Fibroblast of peridontal ligament (primary cell): ENCODE measurements around the gene IFIT1.
A peak's percentile ranks its signal among the peaks of the same experiment; 100 is the strongest.

Experiments used
- DNase-seq: peaks from one replicate; pipeline ENCODE4 v3.0.0-alpha.2; 2010; ENCODE audit errors: extremely low read depth

The IFIT1 gene, protein sequence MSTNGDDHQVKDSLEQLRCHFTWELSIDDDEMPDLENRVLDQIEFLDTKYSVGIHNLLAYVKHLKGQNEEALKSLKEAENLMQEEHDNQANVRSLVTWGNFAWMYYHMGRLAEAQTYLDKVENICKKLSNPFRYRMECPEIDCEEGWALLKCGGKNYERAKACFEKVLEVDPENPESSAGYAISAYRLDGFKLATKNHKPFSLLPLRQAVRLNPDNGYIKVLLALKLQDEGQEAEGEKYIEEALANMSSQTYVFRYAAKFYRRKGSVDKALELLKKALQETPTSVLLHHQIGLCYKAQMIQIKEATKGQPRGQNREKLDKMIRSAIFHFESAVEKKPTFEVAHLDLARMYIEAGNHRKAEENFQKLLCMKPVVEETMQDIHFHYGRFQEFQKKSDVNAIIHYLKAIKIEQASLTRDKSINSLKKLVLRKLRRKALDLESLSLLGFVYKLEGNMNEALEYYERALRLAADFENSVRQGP

DNA sequence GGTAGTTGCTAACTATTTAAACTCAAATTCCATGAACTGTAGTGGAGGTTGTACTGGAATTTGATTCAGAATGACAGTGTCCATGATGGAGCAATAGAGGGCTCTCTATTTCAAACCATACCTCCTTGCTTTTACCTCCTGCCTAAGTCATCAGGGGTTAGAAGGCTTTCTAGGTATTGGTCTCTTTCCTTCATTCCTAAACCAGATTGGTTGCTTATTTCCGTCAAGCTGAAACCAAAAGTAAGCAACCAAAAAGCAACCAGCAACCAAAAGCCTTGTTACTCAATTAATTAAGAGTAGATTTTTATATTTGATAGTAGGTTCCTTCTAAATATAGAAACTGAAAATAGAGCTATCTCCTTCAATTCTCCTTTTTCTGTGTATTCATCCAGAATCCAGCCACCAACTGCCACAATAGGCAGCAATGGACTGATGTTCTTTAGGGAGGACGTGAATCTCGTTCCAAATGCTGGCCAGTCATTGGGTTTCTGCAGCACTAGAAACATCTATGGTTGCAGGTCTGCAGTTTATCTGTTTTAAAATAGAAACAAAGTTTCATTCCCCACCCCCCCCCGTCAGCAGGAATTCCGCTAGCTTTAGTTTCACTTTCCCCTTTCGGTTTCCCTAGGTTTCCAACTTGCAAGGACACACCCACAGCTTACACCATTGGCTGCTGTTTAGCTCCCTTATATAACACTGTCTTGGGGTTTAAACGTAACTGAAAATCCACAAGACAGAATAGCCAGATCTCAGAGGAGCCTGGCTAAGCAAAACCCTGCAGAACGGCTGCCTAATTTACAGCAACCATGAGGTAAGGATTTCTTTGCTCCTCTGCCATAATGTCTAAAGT is at the start of gene IFIT1:
TSS of gene IFIT1 (plus strand) at position 717 of the 850 bp plus-strand sequence. CDS start at position 807, 90 bp downstream.
- peak; percentile 97 for DNase-seq

- no peak for DNase-seq
These were observed 49.2 kb upstream of the IFIT1 start for GRCh38 chr10:89343089-89343767.

DNA sequence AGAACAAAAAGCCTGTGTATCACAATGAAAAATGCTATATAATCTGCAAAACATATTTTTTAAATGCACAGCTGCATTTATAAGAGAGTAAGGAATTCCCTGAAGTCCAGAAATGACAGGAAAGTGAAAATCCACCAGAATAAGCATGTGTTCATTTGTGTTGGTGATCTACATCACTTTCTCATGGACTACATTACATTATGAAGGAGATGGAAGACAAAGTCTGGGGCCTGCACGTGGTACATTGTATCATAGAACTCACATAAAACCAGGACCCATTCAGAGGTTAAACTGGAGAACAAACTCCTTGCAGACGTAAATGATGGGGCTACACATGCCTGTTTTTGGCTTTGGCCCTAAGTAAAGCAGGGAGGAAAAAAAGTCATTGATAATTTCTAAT is 48.3 kb upstream of the IFIT1 start:
- DNase-seq = no peak

DNA sequence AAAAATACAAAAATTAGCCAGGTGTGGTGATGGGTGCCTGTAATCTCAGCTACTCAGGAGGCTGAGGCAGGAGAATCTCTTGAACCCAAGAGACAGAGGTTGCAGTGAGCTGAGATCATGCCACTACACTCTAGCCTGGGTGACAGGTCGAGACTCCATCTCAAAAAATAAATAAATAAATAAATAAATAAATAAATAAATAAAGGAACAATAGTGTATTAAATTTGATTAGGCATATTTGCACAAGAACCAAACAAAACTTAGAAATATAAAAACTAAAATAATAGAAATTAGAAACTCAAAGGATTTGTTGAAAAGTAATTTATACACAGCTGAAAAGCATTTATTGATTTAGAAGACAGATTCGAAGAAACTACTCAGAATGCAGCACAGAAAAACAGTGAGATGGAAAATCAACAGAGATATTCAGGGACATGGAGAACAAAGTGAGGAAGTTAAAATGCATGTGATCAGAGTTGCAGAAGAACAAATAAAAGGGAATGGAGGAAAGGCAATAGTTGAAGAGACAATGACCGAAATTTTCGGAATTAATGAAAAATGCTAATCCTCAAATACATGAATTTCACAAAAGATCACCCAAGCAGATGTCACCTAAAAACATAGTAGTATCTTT is 46.9 kb upstream of the IFIT1 start:
- no peak for DNase-seq

- peak; percentile 70 for DNase-seq
These were observed 45.8 kb upstream of the IFIT1 start for GRCh38 chr10:89346405-89347254.

- DNase-seq = no peak
These were observed 44.5 kb upstream of the IFIT1 start for GRCh38 chr10:89347701-89348457.

GRCh38 chr10:89348481-89348880 is 43.9 kb upstream of the IFIT1 start:
- no peak for DNase-seq

GRCh38 chr10:89348975-89349374 is 43.4 kb upstream of the IFIT1 start:
- DNase-seq = no peak

DNA sequence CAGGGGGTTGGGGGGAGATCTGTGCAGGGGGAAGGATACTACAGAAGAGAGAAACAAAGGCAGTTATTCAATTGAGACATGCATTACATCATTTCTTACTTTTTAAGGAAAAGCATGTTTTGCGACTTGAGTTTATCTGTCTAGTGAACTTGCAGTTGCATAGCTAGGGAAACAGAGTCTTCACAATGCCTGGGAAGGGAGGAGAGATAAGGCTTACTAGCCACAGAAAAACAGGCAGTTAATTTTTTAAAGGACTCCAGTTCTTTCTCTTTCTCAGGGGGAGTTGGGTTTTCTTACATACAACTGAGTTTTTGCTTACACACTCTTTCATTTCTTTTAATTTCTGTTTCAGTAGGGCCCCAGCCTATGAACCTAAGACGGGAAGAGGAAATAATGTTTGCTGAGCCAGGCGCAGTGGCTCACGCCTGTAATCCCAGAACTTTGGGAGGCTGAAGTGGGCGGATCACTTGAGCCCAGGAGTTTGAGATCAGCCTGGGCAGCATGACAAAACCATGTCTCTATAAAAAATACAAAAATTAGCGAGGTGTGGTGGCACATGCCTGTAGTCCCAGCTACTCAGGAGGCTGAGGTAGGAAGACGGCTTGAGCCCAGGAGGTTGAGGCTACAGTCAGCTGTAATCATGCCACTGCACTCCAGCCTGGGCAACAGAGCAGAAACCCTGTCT is 41.6 kb upstream of the IFIT1 start:
- peak; percentile 59 for DNase-seq

DNA sequence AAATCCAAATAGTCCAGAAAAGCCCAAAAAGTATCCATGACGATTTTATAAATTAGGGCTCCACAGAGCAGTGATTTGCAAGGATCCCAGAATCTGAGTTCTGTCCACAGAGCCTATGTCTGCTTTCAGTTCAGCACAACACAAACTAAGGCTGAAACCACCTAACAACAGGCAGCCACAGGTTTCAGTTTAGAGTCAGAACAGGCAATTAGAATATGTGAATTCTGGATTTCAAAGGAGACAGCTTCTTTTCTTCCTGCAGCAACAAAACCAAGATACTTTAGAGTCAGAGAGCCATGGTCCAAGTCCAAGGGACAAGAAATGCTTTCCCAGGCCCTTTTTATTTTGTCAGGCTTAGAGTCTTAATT is 41.0 kb upstream of the IFIT1 start:
- peak; percentile 63 for DNase-seq

- DNase-seq = peak; percentile 99
These were observed 40.4 kb upstream of the IFIT1 start for GRCh38 chr10:89351780-89352597.

GRCh38 chr10:89352802-89353201 is 39.6 kb upstream of the IFIT1 start:
- peak; percentile 27 for DNase-seq

GRCh38 chr10:89355394-89355931 is 37.0 kb upstream of the IFIT1 start:
- DNase-seq = peak; percentile 71

DNA sequence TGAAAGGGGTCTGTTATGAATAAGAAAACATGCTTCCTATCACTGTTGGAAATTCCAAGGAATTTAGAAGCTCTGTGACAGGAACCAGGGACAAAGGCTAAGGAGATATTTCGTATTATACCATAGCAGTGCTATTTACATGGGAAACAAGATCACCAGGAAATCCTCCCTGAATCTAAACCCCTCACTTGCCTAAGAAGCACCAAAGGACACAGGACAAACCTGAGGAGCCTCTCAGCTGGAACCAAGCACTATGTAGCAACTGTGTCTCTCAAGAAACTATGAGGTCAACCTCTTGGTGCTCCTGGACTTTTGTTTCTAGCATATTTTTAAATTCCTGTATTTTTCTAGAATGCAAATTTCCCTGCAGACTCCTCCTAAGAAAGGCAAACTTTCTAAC is 35.3 kb upstream of the IFIT1 start:
- no peak for DNase-seq

DNA sequence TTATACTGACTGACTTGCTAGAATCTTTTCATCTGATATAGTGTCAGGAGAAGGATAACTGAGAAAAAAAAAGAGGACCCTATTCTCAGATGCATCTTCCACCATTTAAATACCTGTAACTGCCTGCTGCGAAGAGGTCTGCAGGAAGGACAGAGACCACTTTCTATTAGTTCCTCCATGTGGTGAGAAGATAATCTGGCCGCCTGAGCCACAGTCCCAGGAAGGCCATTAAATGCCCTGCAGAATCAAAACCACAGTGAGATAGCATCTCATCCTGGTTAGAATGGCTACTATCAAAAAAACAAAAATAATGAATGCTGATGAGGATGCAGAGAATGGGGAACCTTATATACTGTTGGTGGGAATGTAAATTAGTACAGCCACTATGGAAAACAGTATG is 34.4 kb upstream of the IFIT1 start:
- no peak for DNase-seq

- DNase-seq = no peak
These were observed 32.3 kb upstream of the IFIT1 start for GRCh38 chr10:89360157-89360556.

DNA sequence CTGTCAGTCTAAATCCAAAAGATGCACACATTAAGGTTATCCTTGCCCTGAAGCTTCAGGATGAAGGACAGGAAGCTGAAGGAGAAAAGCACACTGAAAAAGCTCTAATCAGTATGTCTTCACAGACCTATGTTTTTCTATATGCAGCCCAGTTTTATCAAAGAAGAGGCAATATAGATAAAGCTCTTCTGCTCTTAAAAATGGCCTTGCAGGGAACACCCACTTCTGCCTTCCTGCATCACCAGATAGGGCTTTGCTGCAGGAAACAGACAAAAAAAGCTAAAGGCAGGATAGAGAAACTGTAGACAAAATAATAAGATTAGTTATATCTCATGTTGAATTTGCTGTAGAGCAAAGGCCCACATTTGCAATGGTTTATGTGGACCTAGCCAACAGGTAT is 29.5 kb upstream of the IFIT1 start:
- no peak for DNase-seq

- DNase-seq = no peak
These were observed 28.5 kb upstream of the IFIT1 start for GRCh38 chr10:89363729-89364442.
